ENCODE measurements around the gene SPPL3. TPM values are rescaled to one million over a fixed set of nuclear protein-coding genes. Genes with fewer than 3 reads are reported as not detected.
A peak's percentile ranks its signal among the peaks of the same experiment; 100 is the strongest.

The SPPL3 gene
- total and polyA plus RNA-seq, 7 experiments from 2014 or later = 22.8 to 51.8 (median 47.5) TPM

DNA sequence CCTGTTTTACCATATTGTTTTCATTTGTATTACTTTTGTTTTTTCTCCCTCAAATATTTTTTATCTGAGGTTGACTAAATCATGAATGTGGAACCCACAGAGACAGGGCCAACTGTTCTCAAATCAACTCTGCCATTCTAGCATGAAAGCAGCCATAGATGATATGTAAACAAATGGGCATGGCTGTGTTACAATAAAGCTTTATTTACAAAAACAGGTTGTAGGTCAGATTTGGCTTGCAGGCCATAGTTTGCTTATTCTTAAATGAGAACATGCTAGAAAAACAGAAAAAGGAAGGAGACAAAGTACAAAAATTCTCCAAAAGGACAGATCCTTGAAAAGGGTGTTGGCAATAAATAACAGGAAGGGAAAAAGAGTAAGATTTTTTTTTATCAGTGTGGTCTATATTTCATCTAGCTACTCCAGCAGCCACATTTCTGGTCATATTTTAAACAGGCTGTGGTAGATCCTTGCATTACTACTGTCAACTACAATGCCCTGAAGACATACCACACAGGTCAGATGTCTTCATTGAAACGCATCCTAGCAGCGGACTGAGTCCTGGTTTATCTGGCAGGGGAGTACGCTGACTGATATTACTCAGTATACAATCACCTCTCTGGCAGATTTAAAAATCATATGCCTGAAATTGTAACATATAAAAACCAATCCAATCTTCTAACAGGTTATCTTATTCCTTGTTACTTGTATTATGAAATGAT lies 42.9 kb downstream of the SPPL3 start:
- Mint-ChIP-seq H3K27ac (peak overlapping the region in 6 of 9 donors; percentile 3 to 67 (median 16)), H3K27me3 (no peaks in the 10 kb centered on the region), H3K4me1 (peaks cover 25 to 67% (median 56%) of the 10 kb centered on the region in 7 donors), H3K36me3 (peaks cover 0 to 23% (median 17%) of the 10 kb centered on the region in 5 donors), H3K9me3 (peaks cover 0 to 16% (median 4%) of the 10 kb centered on the region in 11 donors), H3K4me3 (no peak overlapping the region)
- Histone ChIP-seq H3K4me1 (ENCODE audit: control insufficient read depth in 2 of 2, insufficient read depth in 2 of 2, low read length in 2 of 2) (peaks cover 9% of the 10 kb centered on the region in 2 donors), H3K27ac (ENCODE audit: low read depth, low read length) (no peak overlapping the region), H3K27me3 (ENCODE audit: control insufficient read depth in 2 of 2, insufficient read depth in 2 of 2, low read length in 2 of 2) (no peaks in the 10 kb centered on the region), H3K36me3 (ENCODE audit: control insufficient read depth in 2 of 3, insufficient read depth in 3 of 3, low read length in 3 of 3) (no peaks in the 10 kb centered on the region), H3K4me3 (ENCODE audit: low read length) (no peak overlapping the region), H3K9me3 (ENCODE audit: control insufficient read depth in 2 of 3, low read length in 3 of 3) (no peaks in the 10 kb centered on the region)
- intact Hi-C loops (cut with micrococcal nuclease) = no loop called here
- ChIA-PET POLR2A (interaction anchor here (0.6 kb wide), 1 partner anchor 9 kb away, joined by 3 read pairs; no protein-coding TSS in a partner anchor), CTCF (no interaction called here)
- ATAC-seq (no peak), DNase-seq (no peak)

DNA sequence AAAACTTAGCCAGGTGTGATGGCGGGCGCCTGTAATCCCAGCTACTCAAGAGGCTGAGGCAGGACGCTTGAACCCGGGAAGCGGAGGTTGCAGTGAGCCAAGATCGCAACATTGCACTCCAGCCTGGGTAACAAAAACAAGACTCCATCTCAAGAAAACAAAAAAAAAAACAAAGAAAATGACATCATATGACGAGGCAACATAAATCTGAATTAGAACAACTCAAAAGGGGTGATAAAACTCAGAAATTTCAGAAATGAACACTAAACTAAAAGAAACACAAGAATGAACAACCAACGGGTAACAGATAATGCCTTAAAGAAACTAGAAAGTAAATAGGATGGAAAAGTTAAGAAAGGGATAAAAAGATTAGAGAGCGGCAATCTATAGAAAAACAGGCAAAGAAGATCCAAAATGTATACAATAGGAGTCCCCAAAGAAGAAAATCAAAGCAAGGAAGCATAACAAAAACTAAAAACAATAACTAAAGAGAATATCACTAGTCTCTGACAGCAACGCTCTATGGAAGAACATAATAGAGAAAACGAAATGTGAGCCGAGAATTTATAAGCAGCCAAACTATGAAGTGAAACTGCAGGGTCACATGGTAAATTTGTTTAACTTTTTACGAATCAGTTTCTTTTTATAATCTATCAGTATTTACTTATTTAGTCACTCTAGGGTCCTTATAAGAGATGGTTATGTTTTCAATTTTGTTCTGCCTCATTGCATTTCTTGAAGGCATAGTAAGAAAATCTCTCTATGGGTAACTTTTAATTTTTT lies 45.7 kb downstream of the SPPL3 start:
- Histone ChIP-seq H3K27ac (ENCODE audit: low read depth, low read length) (no peak overlapping the region), H3K27me3 (ENCODE audit: control insufficient read depth in 2 of 2, insufficient read depth in 2 of 2, low read length in 2 of 2) (no peaks in the 10 kb centered on the region), H3K4me3 (ENCODE audit: low read length) (no peak overlapping the region), H3K9me3 (ENCODE audit: control insufficient read depth in 2 of 3, low read length in 3 of 3) (no peaks in the 10 kb centered on the region), H3K36me3 (ENCODE audit: control insufficient read depth in 2 of 3, insufficient read depth in 3 of 3, low read length in 3 of 3) (no peaks in the 10 kb centered on the region), H3K4me1 (ENCODE audit: control insufficient read depth in 2 of 2, insufficient read depth in 2 of 2, low read length in 2 of 2) (peaks cover 15 to 24% of the 10 kb centered on the region in 2 donors)
- ChIA-PET CTCF (no interaction called here), POLR2A (no interaction called here)
- intact Hi-C loops (cut with micrococcal nuclease) = loop anchor here (10.0 kb wide), 2 partner anchors 214 to 236 kb away; partner anchors contain the start of gene CABP1 (in 1 of the 2)
- Mint-ChIP-seq H3K27ac (peak overlapping the region in 1 of 9 donors; percentile 91), H3K36me3 (peaks cover 0 to 23% (median 17%) of the 10 kb centered on the region in 5 donors), H3K27me3 (no peaks in the 10 kb centered on the region), H3K9me3 (peaks cover 0 to 16% (median 4%) of the 10 kb centered on the region in 11 donors), H3K4me1 (peaks cover 30 to 71% (median 60%) of the 10 kb centered on the region in 7 donors), H3K4me3 (peak overlapping the region in 1 of 10 donors; percentile 50)
- ATAC-seq (no peak), DNase-seq (no peak)

DNA sequence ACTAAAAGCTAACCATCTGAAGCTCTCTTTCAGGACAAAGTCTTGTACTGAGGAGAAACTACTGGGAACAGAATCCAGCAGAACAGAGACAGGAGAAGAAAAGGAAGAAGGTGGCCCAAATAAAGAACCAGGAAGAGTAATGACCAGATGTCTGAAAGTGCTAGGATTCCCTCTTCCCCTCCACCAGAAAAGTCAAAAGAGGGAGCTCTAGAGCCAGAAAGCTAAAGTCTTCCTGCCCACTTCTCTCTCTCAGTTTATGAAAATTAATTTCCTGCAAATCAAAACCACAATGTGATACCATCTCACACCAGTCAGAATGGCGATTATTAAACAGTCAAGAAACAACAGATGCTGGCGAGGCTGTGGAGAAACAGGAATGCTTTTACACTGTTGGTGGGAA lies 47.2 kb downstream of the SPPL3 start:
- Mint-ChIP-seq H3K4me3 (peak overlapping the region in 9 of 10 donors; percentile 3 to 81 (median 71)), H3K27ac (peak overlapping the region in 5 of 9 donors; percentile 3 to 83 (median 59)), H3K4me1 (peaks cover 35 to 71% (median 58%) of the 10 kb centered on the region in 7 donors), H3K36me3 (peaks cover 0 to 23% (median 17%) of the 10 kb centered on the region in 5 donors), H3K27me3 (no peaks in the 10 kb centered on the region), H3K9me3 (peaks cover 0 to 16% (median 4%) of the 10 kb centered on the region in 11 donors)
- no peaks in the 10 kb centered on the region for H3K36me3 ChIP-seq (ENCODE audit: control insufficient read depth in 2 of 3, insufficient read depth in 3 of 3, low read length in 3 of 3)
- H3K4me3 ChIP-seq (ENCODE audit: low read length) = no peak overlapping the region
- ChIA-PET CTCF (interaction anchor here (0.9 to 1.4 kb wide), 4 partner anchors 9 to 115 kb away, joined by 3 to 8 read pairs (median 4); no protein-coding TSS in a partner anchor), POLR2A (interaction anchor here (0.9 kb wide), 1 partner anchor 9 kb away, joined by 5 read pairs; no protein-coding TSS in a partner anchor)
- H3K4me1 ChIP-seq (ENCODE audit: control insufficient read depth in 2 of 2, insufficient read depth in 2 of 2, low read length in 2 of 2) = peaks cover 15 to 25% of the 10 kb centered on the region in 2 donors
- DNase-seq (peak in 1 of 9 donors; percentile 10), ATAC-seq (peak; percentile 46)
- intact Hi-C loops (cut with micrococcal nuclease) = loop anchor here (1.0 to 10.0 kb wide), 5 partner anchors 46 to 238 kb away; partner anchors contain the start of genes CABP1 (in 1 of the 2) and SPPL3 (in 1 of the 2)
- no peak overlapping the region for H3K27ac ChIP-seq (ENCODE audit: low read depth, low read length)
- H3K27me3 ChIP-seq (ENCODE audit: control insufficient read depth in 2 of 2, insufficient read depth in 2 of 2, low read length in 2 of 2) = no peaks in the 10 kb centered on the region
- no peaks in the 10 kb centered on the region for H3K9me3 ChIP-seq (ENCODE audit: control insufficient read depth in 2 of 3, low read length in 3 of 3)

DNA sequence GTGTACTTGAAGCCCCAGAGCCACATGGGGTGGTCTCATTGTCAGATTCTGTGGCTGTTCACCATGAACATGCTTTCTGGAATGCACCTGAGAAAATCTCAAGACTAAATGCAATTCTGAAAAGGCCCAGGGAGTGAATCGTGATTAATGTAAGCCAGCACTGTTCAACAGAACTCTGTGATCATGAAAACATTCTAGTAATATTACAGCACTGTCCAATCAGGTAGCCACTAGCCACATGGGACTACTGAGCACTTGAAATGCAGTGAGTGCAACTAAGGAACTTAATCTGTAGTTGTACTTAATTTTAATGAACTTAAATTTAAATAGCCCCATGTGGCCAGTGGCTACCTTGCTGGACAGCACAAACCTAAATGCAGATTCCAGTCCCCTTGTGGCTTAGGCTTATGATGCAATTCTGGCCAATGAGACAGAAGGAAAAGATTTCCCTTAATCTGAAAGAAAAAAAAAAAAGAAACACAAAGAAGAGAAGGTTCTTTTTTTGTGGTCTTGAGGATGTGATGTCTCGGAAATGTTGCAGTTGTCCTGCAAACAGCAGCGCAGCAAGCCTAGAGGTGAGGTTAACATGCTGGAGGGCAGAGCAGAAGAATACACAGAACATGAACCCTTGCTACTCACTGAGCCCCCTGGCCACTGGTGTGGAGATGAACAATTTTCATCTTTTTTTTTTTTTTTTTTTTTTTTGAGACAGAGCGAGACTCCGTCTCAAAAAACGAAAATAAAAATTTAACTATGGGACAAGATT lies 48.2 kb downstream of the SPPL3 start:
- H3K27me3 Mint-ChIP-seq = no peaks in the 10 kb centered on the region
- H3K27ac Mint-ChIP-seq = peak overlapping the region in 2 of 9 donors; percentile 59 to 83
- ChIA-PET POLR2A (no interaction called here), CTCF (interaction anchor here (0.6 to 1.4 kb wide), 3 partner anchors 8 to 116 kb away, joined by 3 to 8 read pairs (median 4); no protein-coding TSS in a partner anchor)
- Histone ChIP-seq H3K27me3 (ENCODE audit: control insufficient read depth in 2 of 2, insufficient read depth in 2 of 2, low read length in 2 of 2) (no peaks in the 10 kb centered on the region), H3K27ac (ENCODE audit: low read depth, low read length) (no peak overlapping the region), H3K9me3 (ENCODE audit: control insufficient read depth in 2 of 3, low read length in 3 of 3) (no peaks in the 10 kb centered on the region), H3K4me3 (ENCODE audit: low read length) (no peak overlapping the region), H3K36me3 (ENCODE audit: control insufficient read depth in 2 of 3, insufficient read depth in 3 of 3, low read length in 3 of 3) (no peaks in the 10 kb centered on the region), H3K4me1 (ENCODE audit: control insufficient read depth in 2 of 2, insufficient read depth in 2 of 2, low read length in 2 of 2) (peaks cover 12 to 31% of the 10 kb centered on the region in 2 donors)
- H3K4me1 Mint-ChIP-seq = peaks cover 42 to 72% (median 60%) of the 10 kb centered on the region in 7 donors
- H3K36me3 Mint-ChIP-seq = peaks cover 0 to 18% (median 16%) of the 10 kb centered on the region in 5 donors
- peak overlapping the region in 8 of 10 donors; percentile 49 to 81 (median 74) for H3K4me3 Mint-ChIP-seq
- intact Hi-C loops (cut with micrococcal nuclease) = loop anchor here (2.0 to 10.0 kb wide), 4 partner anchors 19 to 239 kb away; partner anchors contain the start of gene CABP1 (in 1 of the 2)
- peak in 5 of 9 donors; percentile 20 to 45 (median 30) for DNase-seq
- ATAC-seq = peak; percentile 56
- H3K9me3 Mint-ChIP-seq = peaks cover 0 to 16% (median 4%) of the 10 kb centered on the region in 11 donors

DNA sequence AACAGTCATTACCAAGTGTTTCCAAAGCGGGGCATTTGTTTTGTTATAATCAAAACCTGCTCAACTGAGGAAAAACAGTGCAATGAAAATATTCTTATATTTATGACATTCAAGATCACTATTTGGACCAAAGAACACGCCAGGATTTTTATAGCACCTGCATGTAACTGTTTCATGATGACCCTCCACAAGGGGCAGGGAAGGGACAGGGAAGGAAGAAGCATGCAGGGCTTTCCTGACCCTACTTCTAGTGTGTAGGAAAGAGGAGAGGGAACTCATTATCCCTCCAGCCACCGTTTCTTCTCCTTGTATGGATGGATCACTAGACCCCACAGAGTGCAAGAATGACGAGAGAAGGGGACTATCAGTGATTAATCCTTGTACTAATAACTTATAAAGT lies 49.4 kb downstream of the SPPL3 start:
- no peaks in the 10 kb centered on the region for H3K9me3 ChIP-seq (ENCODE audit: control insufficient read depth in 2 of 3, low read length in 3 of 3)
- ChIA-PET CTCF (no interaction called here), POLR2A (interaction anchor here (0.7 kb wide), 1 partner anchor 116 kb away, joined by 3 read pairs; no protein-coding TSS in a partner anchor)
- H3K4me1 ChIP-seq (ENCODE audit: control insufficient read depth in 2 of 2, insufficient read depth in 2 of 2, low read length in 2 of 2) = peaks cover 12 to 31% of the 10 kb centered on the region in 2 donors
- H3K4me3 ChIP-seq (ENCODE audit: low read length) = no peak overlapping the region
- H3K4me1 Mint-ChIP-seq = peaks cover 48 to 82% (median 66%) of the 10 kb centered on the region in 7 donors
- no peaks in the 10 kb centered on the region for H3K27me3 ChIP-seq (ENCODE audit: control insufficient read depth in 2 of 2, insufficient read depth in 2 of 2, low read length in 2 of 2)
- no peak for DNase-seq
- H3K36me3 ChIP-seq (ENCODE audit: control insufficient read depth in 2 of 3, insufficient read depth in 3 of 3, low read length in 3 of 3) = no peaks in the 10 kb centered on the region
- intact Hi-C loops (cut with micrococcal nuclease) = loop anchor here (2.0 to 10.0 kb wide), 3 partner anchors 18 to 240 kb away; partner anchors contain the start of gene CABP1 (in 1 of the 2)
- peaks cover 0 to 16% (median 4%) of the 10 kb centered on the region in 11 donors for H3K9me3 Mint-ChIP-seq
- no peak overlapping the region for H3K27ac ChIP-seq (ENCODE audit: low read depth, low read length)
- H3K36me3 Mint-ChIP-seq = peaks cover 0 to 18% (median 15%) of the 10 kb centered on the region in 5 donors
- no peak for ATAC-seq
- H3K27me3 Mint-ChIP-seq = no peaks in the 10 kb centered on the region
- peak overlapping the region in 1 of 9 donors; percentile 28 for H3K27ac Mint-ChIP-seq
- peak overlapping the region in 1 of 10 donors; percentile 77 for H3K4me3 Mint-ChIP-seq
